ENCODE measurements around the gene SPATA33. TPM values are rescaled to one million over a fixed set of nuclear protein-coding genes. Genes with fewer than 3 reads are reported as not detected.
A peak's percentile ranks its signal among the peaks of the same experiment; 100 is the strongest.
"Not testable (repeated sequence)": the region's sequence is repeated elsewhere in the genome, so short reads cannot be mapped to it uniquely, and the experiment has no call there.

Gene SPATA33
- total RNA-seq, 1 experiment from 2014 or later, result 17.4 TPM

DNA sequence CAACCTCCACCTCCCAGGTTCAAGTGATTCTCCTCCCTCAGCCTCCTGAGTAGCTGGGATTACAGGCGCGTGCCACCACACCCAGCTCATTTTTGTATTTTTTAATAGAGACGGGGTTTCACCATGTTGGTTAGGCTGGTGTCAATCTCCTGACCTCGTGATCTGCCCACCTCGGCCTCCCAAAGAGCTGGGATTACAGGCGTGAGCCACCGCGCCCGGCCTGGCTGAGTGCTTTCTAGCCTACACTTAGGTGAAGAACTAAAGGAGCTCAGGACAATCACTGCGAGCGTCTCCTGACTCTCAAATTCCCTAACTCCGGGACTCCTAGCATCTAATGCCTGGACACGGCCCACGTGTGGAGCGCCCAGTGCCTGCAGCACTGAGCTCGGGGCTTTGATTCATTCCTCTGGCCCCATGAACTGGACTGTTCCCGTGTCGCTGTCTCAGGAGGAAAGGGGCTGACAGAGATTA is 42.0 kb downstream of the SPATA33 start:
- H4K8ac ChIP-seq (replicated peaks; ENCODE audit: insufficient read length, low read depth, low read length); H3K4me1 ChIP-seq (ENCODE audit: insufficient read depth, low read length); H3K23ac ChIP-seq (ENCODE audit: insufficient read length, low read depth, low read length); H3K9me3 Mint-ChIP-seq; H2BK12ac ChIP-seq (ENCODE audit: insufficient read length, low read depth, low read length); H2BK20ac ChIP-seq (ENCODE audit: low read depth, low read length, poor library complexity, severe bottlenecking); H3K27me3 ChIP-seq (ENCODE audit: insufficient read depth, low read length); H3K14ac ChIP-seq (ENCODE audit: insufficient read depth, low read length); H3K79me1 ChIP-seq (ENCODE audit: insufficient read depth, low read depth, low read length, poor library complexity, severe bottlenecking); DNase-seq; H3K79me2 ChIP-seq (ENCODE audit: insufficient read depth, low read length); H3K9me3 ChIP-seq (ENCODE audit: control insufficient read depth, low read depth, low read length); H2AK5ac ChIP-seq (ENCODE audit: insufficient read length, low read length); H2AFZ ChIP-seq (ENCODE audit: low read length); H3K18ac ChIP-seq (ENCODE audit: insufficient read length, low read depth, low read length); H3T11ph ChIP-seq (ENCODE audit: low read length); H4K20me1 ChIP-seq (ENCODE audit: control insufficient read depth, insufficient read depth, insufficient read length); H3K27ac ChIP-seq (ENCODE audit: insufficient read length, low read depth, low read length); H2BK5ac ChIP-seq (ENCODE audit: insufficient read length, low read length); H2BK120ac ChIP-seq (ENCODE audit: low read depth, low read length, poor library complexity, severe bottlenecking); H3K4ac ChIP-seq (ENCODE audit: low read depth, low read length); H2BK15ac ChIP-seq (ENCODE audit: low read depth, low read length); H3K9ac ChIP-seq (ENCODE audit: extremely low read depth, insufficient read length, low read length); H3K56ac ChIP-seq (ENCODE audit: insufficient read length, low read depth, low read length); H4K91ac ChIP-seq (ENCODE audit: insufficient read length, low read depth, low read length); H4K5ac ChIP-seq (ENCODE audit: insufficient read length, low read depth, low read length): not testable (repeated sequence)
- WGBS (ENCODE audit: extremely low coverage, insufficient read length, low lambda C conversion rate), result no CpG with 5 or more reads among the region's 18 CpGs
- Mint-ChIP-seq H3K4me1 (peaks cover 9 to 12% of the 10 kb centered on the region in 2 experiments), H3K27ac (peak overlapping the region in 2 of 3 experiments; percentile 74 to 88; a peak in 2 of 7 replicates), H3K27me3 (ENCODE audit: low read depth) (peaks cover 22% of the 10 kb centered on the region), H3K36me3 (ENCODE audit: insufficient read depth in 1 of 3, low read depth in 3 of 3) (peaks cover 4 to 29% (median 23%) of the 10 kb centered on the region in 3 experiments; a peak in 6 of 7 replicates), H3K4me3 (peak overlapping the region; percentile 76 to 81)
- peak overlapping the region; percentile 20 for H3K4me2 ChIP-seq (ENCODE audit: insufficient read depth, insufficient read length, low read length)
- H3K23me2 ChIP-seq (ENCODE audit: insufficient read length, low read depth, low read length, poor library complexity, severe bottlenecking), result peaks cover 11% of the 10 kb centered on the region
